ENCODE measurements around the gene PRDX5. TPM values are rescaled to one million over a fixed set of nuclear protein-coding genes. Genes with fewer than 3 reads are reported as not detected.

Gene PRDX5
- total RNA-seq, 1 experiment from 2014 or later = 165 TPM

GRCh38 chr11:64359712-64360445 is 42.0 kb downstream of the PRDX5 start:
- Mint-ChIP-seq H3K9me3 (ENCODE audit: low read depth, unreplicated experiment) (no peaks in the 10 kb centered on the region), H3K36me3 (ENCODE audit: insufficient read depth, unreplicated experiment) (peaks cover 57% of the 10 kb centered on the region), H3K27me3 (ENCODE audit: unreplicated experiment) (no peaks in the 10 kb centered on the region), H3K4me1 (ENCODE audit: low read depth, unreplicated experiment) (peaks cover 35% of the 10 kb centered on the region), H3K4me3 (ENCODE audit: low read depth, unreplicated experiment) (peak overlapping the region; percentile 80), H3K27ac (ENCODE audit: unreplicated experiment) (peak overlapping the region; percentile 36)
- intact Hi-C loops (cut with micrococcal nuclease; ENCODE audit: unreplicated experiment) = loop anchor here (5.0 kb wide), 1 partner anchor 292 kb away; no protein-coding TSS in a partner anchor
- TF ChIP-seq CTCF (IDR thresholded peaks at IDR 0.05; ENCODE audit: unreplicated experiment) = no peak
- CTCF ChIA-PET = no interaction called here
- BruUV-seq (replicated peaks) = no TSS peak
- no peak for DNase-seq

GRCh38 chr11:64360448-64360921 is 42.6 kb downstream of the PRDX5 start:
- H3K27ac Mint-ChIP-seq (ENCODE audit: unreplicated experiment) = no peak overlapping the region
- H3K27me3 Mint-ChIP-seq (ENCODE audit: unreplicated experiment) = no peaks in the 10 kb centered on the region
- intact Hi-C loops (cut with micrococcal nuclease; ENCODE audit: unreplicated experiment) = no loop called here
- no peak for TF ChIP-seq CTCF (IDR thresholded peaks at IDR 0.05; ENCODE audit: unreplicated experiment)
- no peaks in the 10 kb centered on the region for H3K9me3 Mint-ChIP-seq (ENCODE audit: low read depth, unreplicated experiment)
- peaks cover 57% of the 10 kb centered on the region for H3K36me3 Mint-ChIP-seq (ENCODE audit: insufficient read depth, unreplicated experiment)
- peak overlapping the region; percentile 80 for H3K4me3 Mint-ChIP-seq (ENCODE audit: low read depth, unreplicated experiment)
- CTCF ChIA-PET = no interaction called here
- no TSS peak for BruUV-seq (replicated peaks)
- no peak for DNase-seq
- peaks cover 35% of the 10 kb centered on the region for H3K4me1 Mint-ChIP-seq (ENCODE audit: low read depth, unreplicated experiment)

- CTCF ChIA-PET = no interaction called here
- Mint-ChIP-seq H3K27me3 (ENCODE audit: unreplicated experiment) (no peaks in the 10 kb centered on the region), H3K9me3 (ENCODE audit: low read depth, unreplicated experiment) (no peaks in the 10 kb centered on the region), H3K4me1 (ENCODE audit: low read depth, unreplicated experiment) (peaks cover 35% of the 10 kb centered on the region), H3K27ac (ENCODE audit: unreplicated experiment) (no peak overlapping the region), H3K4me3 (ENCODE audit: low read depth, unreplicated experiment) (no peak overlapping the region), H3K36me3 (ENCODE audit: insufficient read depth, unreplicated experiment) (peaks cover 69% of the 10 kb centered on the region)
- no peak for TF ChIP-seq CTCF (IDR thresholded peaks at IDR 0.05; ENCODE audit: unreplicated experiment)
- no TSS peak for BruUV-seq (replicated peaks)
- intact Hi-C loops (cut with micrococcal nuclease; ENCODE audit: unreplicated experiment) = no loop called here
- DNase-seq = no peak
Measured at GRCh38 chr11:64361659-64362058, 43.7 kb downstream of the PRDX5 start.

GRCh38 chr11:64362339-64362738 is 44.4 kb downstream of the PRDX5 start:
- Mint-ChIP-seq H3K4me1 (ENCODE audit: low read depth, unreplicated experiment) (peaks cover 35% of the 10 kb centered on the region), H3K36me3 (ENCODE audit: insufficient read depth, unreplicated experiment) (peaks cover 73% of the 10 kb centered on the region), H3K9me3 (ENCODE audit: low read depth, unreplicated experiment) (no peaks in the 10 kb centered on the region), H3K27ac (ENCODE audit: unreplicated experiment) (no peak overlapping the region), H3K27me3 (ENCODE audit: unreplicated experiment) (no peaks in the 10 kb centered on the region), H3K4me3 (ENCODE audit: low read depth, unreplicated experiment) (no peak overlapping the region)
- intact Hi-C loops (cut with micrococcal nuclease; ENCODE audit: unreplicated experiment) = no loop called here
- BruUV-seq (replicated peaks) = no TSS peak
- no peak for TF ChIP-seq CTCF (IDR thresholded peaks at IDR 0.05; ENCODE audit: unreplicated experiment)
- no peak for DNase-seq
- CTCF ChIA-PET = no interaction called here

Measured in Calu3 (cell line).